GM18502 (cell line): ENCODE measurements around the gene NEMF.
"Not testable (repeated sequence)": the region's sequence is repeated elsewhere in the genome, so short reads cannot be mapped to it uniquely, and the experiment has no call there.

Source experiments
- ATAC-seq: cut with Tn5 transposase; IDR thresholded peaks from one replicate; pipeline ENCODE4 v1.9.1; 2021; ENCODE audit warnings: mild to moderate bottlenecking; ENCODE audit not compliant: unreplicated experiment, poor library complexity

Gene NEMF

DNA sequence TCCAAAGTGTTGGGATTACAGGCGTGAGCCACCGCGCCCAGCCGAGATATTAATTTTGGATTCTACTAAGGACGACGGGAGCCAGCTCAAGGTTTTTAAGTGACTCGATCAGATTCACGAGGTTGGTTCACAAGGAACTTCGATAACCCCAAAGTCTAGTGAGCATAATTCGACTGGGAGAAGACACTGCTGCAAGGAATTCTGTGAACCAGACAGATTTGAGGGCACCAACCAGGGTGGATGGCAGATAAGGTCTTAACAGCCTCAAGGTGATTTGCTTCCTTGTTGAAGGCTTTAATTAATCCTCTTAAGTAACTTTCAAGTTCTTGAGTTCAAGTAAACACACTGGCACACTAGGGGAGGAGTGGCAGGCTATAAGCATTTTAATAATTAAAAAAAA is 85.7 kb downstream of the NEMF start:
- ATAC-seq: no peak

DNA sequence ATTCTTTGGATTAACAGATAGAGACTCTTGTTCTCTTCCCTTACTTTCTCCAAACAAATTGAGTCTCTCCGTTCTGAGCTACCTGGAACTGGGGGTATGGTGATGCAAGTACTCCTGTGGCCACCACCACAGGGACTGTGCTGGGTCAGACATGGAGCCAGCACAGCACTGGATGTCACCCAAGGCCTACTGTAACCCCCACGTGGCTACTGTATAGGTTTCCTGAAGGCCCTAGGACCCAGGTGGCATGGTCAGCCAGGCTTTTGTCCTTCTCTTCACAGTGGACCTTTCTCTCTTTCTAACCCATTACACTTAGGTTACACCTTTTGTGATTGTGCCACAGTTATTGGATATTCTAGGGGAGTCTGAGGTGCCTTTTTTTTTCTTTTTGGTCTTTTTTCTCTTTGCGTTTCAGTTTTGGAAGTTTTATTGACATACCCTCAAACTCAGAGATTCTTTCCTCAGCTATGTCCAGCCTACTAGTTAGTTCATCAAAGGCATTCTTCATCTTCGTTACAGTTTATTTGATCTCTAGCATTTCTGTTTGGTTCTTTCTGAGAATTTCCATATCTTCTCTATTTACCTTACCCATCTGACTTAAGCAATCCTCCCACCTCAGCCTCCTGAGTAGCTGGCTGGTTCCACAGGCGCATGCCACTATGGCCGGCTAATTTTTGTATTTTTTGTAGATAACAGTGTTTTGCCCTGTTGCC is 90.6 kb downstream of the NEMF start:
- ATAC-seq: no peak

DNA sequence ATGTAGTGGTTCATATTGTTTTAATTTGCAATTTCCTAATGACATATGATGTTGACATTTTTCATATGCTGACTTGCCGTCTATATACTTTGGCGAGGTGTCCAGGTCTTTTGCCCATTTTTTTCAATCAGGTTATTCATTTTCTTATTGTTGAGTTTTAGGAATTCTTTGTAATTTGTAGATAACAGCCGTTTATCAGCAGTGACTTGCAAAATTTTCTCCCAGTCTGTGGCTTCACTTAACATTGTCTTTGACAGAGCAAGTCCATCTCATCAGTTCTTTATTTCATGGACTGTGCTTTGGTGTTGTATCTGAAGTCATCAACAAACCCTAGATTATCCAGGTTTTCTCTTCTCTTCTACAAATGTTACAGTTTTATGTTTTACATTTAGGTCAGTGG is 97.2 kb downstream of the NEMF start:
- no peak for ATAC-seq

- ATAC-seq: no peak
Measured at GRCh38 chr14:49754570-49755097, 98.0 kb downstream of the NEMF start.

DNA sequence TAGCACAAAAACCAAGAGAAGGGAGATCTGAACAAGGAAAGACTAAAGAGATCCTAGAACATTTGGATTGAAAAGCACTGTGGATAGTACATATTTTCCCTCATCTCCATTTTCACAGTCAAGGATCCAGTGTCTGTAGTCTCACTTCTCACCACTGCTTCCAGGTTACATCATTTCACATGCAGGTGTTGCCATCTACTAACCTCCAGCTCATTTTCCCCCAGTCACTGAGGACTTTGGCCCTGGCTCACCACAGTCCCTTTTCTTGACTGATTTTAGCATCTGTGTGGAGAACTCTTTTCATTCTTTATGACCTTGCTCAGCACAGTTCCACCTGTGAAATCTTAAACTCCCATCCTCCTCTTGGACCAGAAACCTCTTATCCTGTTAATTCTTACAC is 106.1 kb downstream of the NEMF start:
- not testable (repeated sequence) for ATAC-seq

GRCh38 chr14:49745191-49745590 is 107.4 kb downstream of the NEMF start:
- ATAC-seq: no peak

DNA sequence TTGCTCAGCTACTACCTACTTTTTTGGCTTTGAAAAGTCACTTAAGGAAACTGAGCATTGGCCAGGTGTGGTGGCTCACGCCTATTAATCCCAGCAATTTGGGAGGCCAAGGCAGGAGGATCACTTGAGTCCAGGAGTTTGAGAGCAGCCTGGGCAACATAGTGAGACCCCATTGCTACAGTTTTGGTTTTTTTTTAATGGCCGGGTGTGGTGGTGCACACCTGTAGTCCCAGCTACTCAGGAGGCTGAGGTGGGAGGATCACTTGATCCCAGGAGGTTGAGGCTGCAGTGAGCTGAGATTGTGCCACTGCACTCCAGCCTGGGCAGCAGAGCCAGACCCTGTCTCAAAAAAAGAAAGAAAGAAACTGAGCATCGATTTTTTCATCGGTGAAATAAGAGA is 116.9 kb downstream of the NEMF start:
- not testable (repeated sequence) for ATAC-seq

DNA sequence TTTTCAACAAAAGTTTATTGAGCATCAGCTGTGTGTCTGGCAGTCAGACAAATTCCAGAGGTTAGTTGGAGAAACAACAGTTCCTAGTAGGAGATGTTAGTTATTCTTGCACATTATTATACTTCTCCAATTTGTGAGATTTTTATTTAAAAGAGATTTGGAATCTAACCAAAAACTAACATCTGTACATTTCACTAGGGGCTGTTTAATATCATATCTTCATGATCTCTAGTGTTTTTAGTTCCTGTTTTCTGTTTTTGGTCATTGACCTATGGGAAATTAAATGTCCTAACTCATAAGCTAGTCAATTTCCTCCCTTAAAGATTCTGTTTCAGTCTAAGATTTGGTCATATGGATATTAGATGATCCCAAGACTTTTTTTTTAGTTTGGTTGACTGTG is 118.8 kb downstream of the NEMF start:
- no peak for ATAC-seq

GRCh38 chr14:49732896-49733295 is 119.7 kb downstream of the NEMF start:
- ATAC-seq: no peak
